Subcutaneous adipose tissue (tissue), 4 donors: ENCODE results near the gene CLIC6. TPM values are rescaled to one million over a fixed set of nuclear protein-coding genes. Genes with fewer than 3 reads are reported as not detected.

Source experiments
- CTCF ChIP-seq: fragments of 450-650 bp; IDR thresholded peaks from one replicate; pipeline ENCODE4 v1.5.1; 2016; ENCODE audit warnings: low read depth, mild to moderate bottlenecking, control low read depth, antibody characterized with exemption, moderate library complexity
- total RNA-seq, 4 donors: library from RNA; depleted of rRNA; stranded (reverse); fragments of >200 nt; gene quantifications; one replicate each; pipeline ENCODE4 v1.1.0, GENCODE V29; 2016

Gene CLIC6
- total RNA-seq, 4 donors from 2014 or later, result 10.4 to 37.7 (median 20.3) TPM

GRCh38 chr21:34740198-34740597 lies 71.4 kb downstream of the CLIC6 start:
- TF ChIP-seq CTCF, result no peak

GRCh38 chr21:34743285-34743684 lies 74.5 kb downstream of the CLIC6 start:
- TF ChIP-seq CTCF, result no peak

- no peak for TF ChIP-seq CTCF
Observed at GRCh38 chr21:34743831-34744230, 75.0 kb downstream of the CLIC6 start.

- TF ChIP-seq CTCF, result no peak
Observed at GRCh38 chr21:34744801-34745200, 76.0 kb downstream of the CLIC6 start.

- TF ChIP-seq CTCF, result no peak
Observed at GRCh38 chr21:34745557-34746255, 76.9 kb downstream of the CLIC6 start.

- no peak for TF ChIP-seq CTCF
Observed at GRCh38 chr21:34748862-34749261, 80.1 kb downstream of the CLIC6 start.

GRCh38 chr21:34754690-34755647 lies 86.2 kb downstream of the CLIC6 start:
- no peak for TF ChIP-seq CTCF
